ENCODE measurements around the gene MMP25. TPM values are rescaled to one million over a fixed set of nuclear protein-coding genes. Genes with fewer than 3 reads are reported as not detected.
A peak's percentile ranks its signal among the peaks of the same experiment; 100 is the strongest.

The MMP25 gene
- total and polyA plus RNA-seq, 2 experiments from 2014 or later, result 6.3 TPM; not detected in 1

DNA sequence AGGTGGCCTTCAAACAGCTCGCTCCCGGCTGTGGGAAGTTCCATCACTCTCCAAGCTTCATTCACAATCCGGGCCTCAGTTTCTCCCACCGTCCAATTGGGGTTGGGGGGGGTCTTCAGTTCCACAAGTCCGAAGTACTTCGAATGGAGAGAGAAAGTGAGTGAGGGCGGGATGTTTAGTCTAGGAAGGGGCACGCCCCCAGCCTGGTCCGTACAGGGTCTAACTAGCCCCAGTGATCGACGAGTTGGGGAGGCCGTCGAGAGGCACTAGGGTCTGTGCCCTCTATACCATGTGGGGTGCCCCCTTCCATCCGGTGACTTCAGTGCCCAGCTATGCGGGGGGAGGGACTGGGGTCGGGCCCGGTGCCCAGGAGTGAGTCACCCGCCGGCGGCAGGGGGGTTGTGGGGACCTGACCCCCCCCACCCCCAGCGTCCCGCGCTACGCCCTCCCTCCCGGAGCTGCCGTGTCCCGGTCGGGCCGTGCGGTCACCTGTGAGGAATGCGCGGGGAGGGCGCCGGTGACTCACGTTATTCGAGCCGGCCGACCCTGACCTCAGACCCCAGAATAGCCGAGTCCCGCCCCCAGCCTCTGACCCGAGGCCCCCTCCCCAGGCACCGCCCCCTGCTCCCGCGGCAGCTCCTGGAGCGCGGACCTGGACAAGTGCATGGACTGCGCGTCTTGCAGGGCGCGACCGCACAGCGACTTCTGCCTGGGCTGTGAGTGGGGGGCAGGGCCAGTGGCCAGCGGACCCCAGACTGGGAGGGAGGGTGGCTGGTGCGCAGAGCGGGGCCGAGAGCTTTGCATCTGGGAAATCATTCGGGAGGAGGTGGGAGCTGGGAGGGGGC lies 25.5 kb upstream of the MMP25 start:
- Histone ChIP-seq H2AFZ (no peak overlapping the region), H3K9me2 (replicated peaks; ENCODE audit: insufficient read depth) (no peaks in the 10 kb centered on the region), H3K36me3 (replicated peaks; ENCODE audit: insufficient read depth, low read depth) (no peaks in the 10 kb centered on the region), H3K27ac (peak overlapping the region; percentile 98), H3K9me3 (ENCODE audit: low read depth) (no peaks in the 10 kb centered on the region), H3K27me3 (no peaks in the 10 kb centered on the region), H3K4me3 (peak overlapping the region; percentile 96), H3K4me1 (ENCODE audit: insufficient read depth) (peaks cover 29% of the 10 kb centered on the region), H4K20me1 (ENCODE audit: insufficient read depth, poor library complexity, severe bottlenecking) (peaks cover 9% of the 10 kb centered on the region), H3K79me2 (peaks cover 43% of the 10 kb centered on the region), H3K4me2 (peak overlapping the region; percentile 99)
- peak; percentile 95 for DNase-seq (ENCODE audit: low spot score)
- TF ChIP-seq EZH2phosphoT487 (IDR thresholded peaks at IDR 0.05; ENCODE audit: low read depth, severe bottlenecking, unreplicated experiment), result no peak
- no peak for TF ChIP-seq EZH2 (IDR thresholded peaks at IDR 0.05; ENCODE audit: borderline replicate concordance)
- TF ChIP-seq, protein P1, sequence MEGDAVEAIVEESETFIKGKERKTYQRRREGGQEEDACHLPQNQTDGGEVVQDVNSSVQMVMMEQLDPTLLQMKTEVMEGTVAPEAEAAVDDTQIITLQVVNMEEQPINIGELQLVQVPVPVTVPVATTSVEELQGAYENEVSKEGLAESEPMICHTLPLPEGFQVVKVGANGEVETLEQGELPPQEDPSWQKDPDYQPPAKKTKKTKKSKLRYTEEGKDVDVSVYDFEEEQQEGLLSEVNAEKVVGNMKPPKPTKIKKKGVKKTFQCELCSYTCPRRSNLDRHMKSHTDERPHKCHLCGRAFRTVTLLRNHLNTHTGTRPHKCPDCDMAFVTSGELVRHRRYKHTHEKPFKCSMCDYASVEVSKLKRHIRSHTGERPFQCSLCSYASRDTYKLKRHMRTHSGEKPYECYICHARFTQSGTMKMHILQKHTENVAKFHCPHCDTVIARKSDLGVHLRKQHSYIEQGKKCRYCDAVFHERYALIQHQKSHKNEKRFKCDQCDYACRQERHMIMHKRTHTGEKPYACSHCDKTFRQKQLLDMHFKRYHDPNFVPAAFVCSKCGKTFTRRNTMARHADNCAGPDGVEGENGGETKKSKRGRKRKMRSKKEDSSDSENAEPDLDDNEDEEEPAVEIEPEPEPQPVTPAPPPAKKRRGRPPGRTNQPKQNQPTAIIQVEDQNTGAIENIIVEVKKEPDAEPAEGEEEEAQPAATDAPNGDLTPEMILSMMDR (IDR thresholded peaks at IDR 0.05; ENCODE audit: poor library complexity), result no peak
- 3% methylated on average over 28 of the region's 57 CpGs for WGBS (ENCODE audit: low lambda C conversion rate, missing lambda C conversion rate)

GRCh38 chr16:3021449-3022207 lies 24.7 kb upstream of the MMP25 start:
- Histone ChIP-seq H3K79me2 (peaks cover 38% of the 10 kb centered on the region), H3K4me1 (ENCODE audit: insufficient read depth) (peaks cover 29% of the 10 kb centered on the region), H3K9me2 (replicated peaks; ENCODE audit: insufficient read depth) (no peaks in the 10 kb centered on the region), H2AFZ (no peak overlapping the region), H3K36me3 (replicated peaks; ENCODE audit: insufficient read depth, low read depth) (no peaks in the 10 kb centered on the region), H3K27me3 (no peaks in the 10 kb centered on the region), H4K20me1 (ENCODE audit: insufficient read depth, poor library complexity, severe bottlenecking) (peaks cover 5% of the 10 kb centered on the region), H3K9me3 (ENCODE audit: low read depth) (no peaks in the 10 kb centered on the region), H3K4me2 (peak overlapping the region; percentile 99), H3K4me3 (peak overlapping the region; percentile 96), H3K27ac (peak overlapping the region; percentile 98)
- DNase-seq (ENCODE audit: low spot score), result peak; percentile 93
- no peak for TF ChIP-seq EZH2 (IDR thresholded peaks at IDR 0.05; ENCODE audit: borderline replicate concordance)
- TF ChIP-seq, protein P1 (IDR thresholded peaks at IDR 0.05; ENCODE audit: poor library complexity), result peak; percentile 44
- WGBS (ENCODE audit: low lambda C conversion rate, missing lambda C conversion rate), result 15% methylated on average over 18 of the region's 25 CpGs

GRCh38 chr16:3022208-3022683 lies 24.1 kb upstream of the MMP25 start:
- Histone ChIP-seq H3K4me1 (ENCODE audit: insufficient read depth) (peaks cover 29% of the 10 kb centered on the region), H3K9me3 (ENCODE audit: low read depth) (no peaks in the 10 kb centered on the region), H3K27me3 (no peaks in the 10 kb centered on the region), H3K36me3 (replicated peaks; ENCODE audit: insufficient read depth, low read depth) (no peaks in the 10 kb centered on the region), H2AFZ (no peak overlapping the region), H3K4me2 (peak overlapping the region; percentile 99), H3K27ac (peak overlapping the region; percentile 98), H3K79me2 (peaks cover 33% of the 10 kb centered on the region), H3K4me3 (peak overlapping the region; percentile 10), H3K9me2 (replicated peaks; ENCODE audit: insufficient read depth) (no peaks in the 10 kb centered on the region), H4K20me1 (ENCODE audit: insufficient read depth, poor library complexity, severe bottlenecking) (peaks cover 5% of the 10 kb centered on the region)
- WGBS (ENCODE audit: low lambda C conversion rate, missing lambda C conversion rate), result 10% methylated on average over 8 of the region's 8 CpGs
- no peak for TF ChIP-seq EZH2phosphoT487 (IDR thresholded peaks at IDR 0.05; ENCODE audit: low read depth, severe bottlenecking, unreplicated experiment)
- peak; percentile 95 for DNase-seq (ENCODE audit: low spot score)

Measured in hepatocyte (in vitro differentiated cells).